HUES64 (cell line): ENCODE measurements around the gene SNX2.

Experiments used
- H3K27ac ChIP-seq: 2 replicates; pipeline ENCODE4 v1.7.0; 2013; ENCODE audit warnings: low read depth, low read length, inconsistent platforms
- H3K27me3 ChIP-seq: 2 replicates; pipeline ENCODE4 v1.6.1; 2013; ENCODE audit warnings: mild to moderate bottlenecking, low read length; ENCODE audit not compliant: insufficient read depth
- H3K36me3 ChIP-seq: 2 replicates; pipeline ENCODE4 v1.6.1; 2013; ENCODE audit warnings: mild to moderate bottlenecking, low read length; ENCODE audit not compliant: insufficient read depth
- H3K4me1 ChIP-seq: 2 replicates; pipeline ENCODE4 v1.6.1; 2013; ENCODE audit warnings: mild to moderate bottlenecking, low read length, moderate library complexity; ENCODE audit not compliant: insufficient read depth
- H3K4me3 ChIP-seq: 2 replicates; pipeline ENCODE4 v1.5.1; 2013; ENCODE audit warnings: mild to moderate bottlenecking, low read length, moderate library complexity
- H3K9ac ChIP-seq: 2 replicates; pipeline ENCODE4 v1.6.1; 2013; ENCODE audit warnings: mild to moderate bottlenecking, low read depth, low read length
- H3K9me3 ChIP-seq: 2 replicates; pipeline ENCODE4 v1.6.1; 2013; ENCODE audit warnings: low read depth, low read length; ENCODE audit not compliant: insufficient read depth
- whole genome bisulfite sequencing: fragments of 150-250, 120-280 bp; methylation state at CpG from one replicate; pipeline ENCODE4 v1.1.7; 2013; ENCODE audit warnings: missing lambda C conversion rate; 5-methylcytosine and 5-hydroxymethylcytosine counted together

The SNX2 gene

DNA sequence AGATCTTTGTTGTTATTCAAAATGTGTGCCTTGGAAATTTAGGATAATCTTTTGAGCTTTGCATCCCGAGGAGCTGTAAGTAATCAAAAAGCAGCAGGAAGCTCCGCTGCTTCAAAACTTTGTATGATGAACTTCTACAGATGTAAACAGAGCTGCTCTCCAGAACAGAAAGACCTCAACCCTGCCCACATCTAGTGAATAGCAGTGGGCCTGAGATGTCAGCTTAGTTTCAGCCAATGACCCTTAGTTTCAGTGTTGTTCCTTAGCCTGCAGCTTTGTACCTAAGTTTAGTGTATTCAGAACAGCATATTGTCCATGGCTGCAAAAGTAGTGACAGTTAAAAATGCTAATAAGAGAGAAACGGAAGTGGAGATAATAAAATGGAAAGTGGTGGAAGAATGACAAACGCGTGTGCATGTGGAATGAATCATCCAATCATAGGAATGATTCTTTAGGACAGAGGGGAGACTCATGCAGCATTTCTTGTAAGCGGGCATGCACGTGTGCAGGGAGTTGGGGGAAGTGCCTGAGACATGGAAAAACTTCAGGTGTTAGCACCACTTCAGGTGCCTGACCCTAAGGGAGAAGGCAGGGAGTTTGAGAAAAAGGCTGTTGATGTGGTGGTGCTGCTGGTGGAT lies 95.5 kb downstream of the SNX2 start:
- Histone ChIP-seq H3K9ac (no peak overlapping the region), H3K27ac (no peak overlapping the region), H3K9me3 (no peaks in the 10 kb centered on the region), H3K27me3 (no peaks in the 10 kb centered on the region), H3K4me1 (peaks cover 18% of the 10 kb centered on the region), H3K36me3 (no peaks in the 10 kb centered on the region), H3K4me3 (no peak overlapping the region)
- WGBS, result 70% methylated on average over 7 of the region's 7 CpGs

DNA sequence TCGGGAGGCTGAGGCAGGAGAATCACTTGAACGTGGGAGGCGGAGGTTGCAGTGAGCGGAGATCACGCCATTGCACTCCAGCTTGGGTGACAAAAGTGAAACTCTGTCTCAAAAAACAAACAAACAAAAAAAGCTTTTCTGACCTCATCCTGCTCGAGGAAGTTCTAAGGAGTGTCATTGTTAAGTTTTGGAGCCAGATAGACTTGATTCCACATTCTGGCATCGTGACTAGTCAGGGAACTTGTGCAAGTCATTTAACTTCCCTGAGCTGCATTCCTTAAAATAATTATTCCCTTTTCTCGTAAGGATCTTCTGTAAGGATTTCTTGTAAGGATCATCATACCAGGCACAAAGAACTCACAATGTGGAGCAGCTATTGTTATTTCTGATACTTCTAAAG lies 96.8 kb downstream of the SNX2 start:
- Histone ChIP-seq H3K9ac (no peak overlapping the region), H3K27me3 (no peaks in the 10 kb centered on the region), H3K4me1 (peaks cover 18% of the 10 kb centered on the region), H3K27ac (no peak overlapping the region), H3K4me3 (no peak overlapping the region), H3K9me3 (no peaks in the 10 kb centered on the region), H3K36me3 (no peaks in the 10 kb centered on the region)
- 98% methylated on average over 8 of the region's 8 CpGs for WGBS

DNA sequence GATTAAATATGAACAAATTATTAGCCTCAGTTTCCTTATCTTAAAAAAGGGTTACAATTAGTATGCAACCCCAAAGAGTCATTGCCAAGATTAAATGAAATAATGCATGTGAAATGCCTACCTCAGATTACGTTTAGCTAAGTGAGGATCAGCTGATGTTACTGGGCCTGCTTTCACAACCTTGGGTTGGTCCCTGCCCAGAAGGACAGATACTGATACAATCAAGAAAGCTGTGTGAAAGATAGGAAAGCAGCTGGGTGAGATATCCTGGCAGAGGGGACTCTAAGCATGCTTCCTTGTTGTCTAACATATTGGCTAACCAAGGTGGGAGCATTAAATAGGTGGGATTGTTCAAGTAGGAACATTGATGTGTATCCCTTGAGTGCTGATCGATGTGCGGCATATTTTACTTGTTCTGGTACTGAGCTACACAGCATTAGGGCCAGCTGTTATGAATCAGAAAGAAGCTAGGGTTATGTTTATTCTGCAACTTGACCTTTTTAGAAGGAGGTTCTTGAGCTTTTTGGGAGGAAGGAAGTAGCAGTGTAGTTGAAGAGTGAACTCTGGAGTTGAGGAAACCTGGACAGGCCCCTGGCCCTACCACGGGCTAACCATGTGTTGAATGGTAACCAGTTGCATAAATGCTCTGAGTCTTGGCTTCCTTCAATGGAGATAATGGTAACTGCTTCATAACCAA lies 99.4 kb downstream of the SNX2 start:
- Histone ChIP-seq H3K4me1 (peaks cover 14% of the 10 kb centered on the region), H3K9ac (no peak overlapping the region), H3K36me3 (no peaks in the 10 kb centered on the region), H3K9me3 (no peaks in the 10 kb centered on the region), H3K27ac (no peak overlapping the region), H3K4me3 (no peak overlapping the region), H3K27me3 (no peaks in the 10 kb centered on the region)
- 93% methylated on average over 4 of the region's 4 CpGs for WGBS

DNA sequence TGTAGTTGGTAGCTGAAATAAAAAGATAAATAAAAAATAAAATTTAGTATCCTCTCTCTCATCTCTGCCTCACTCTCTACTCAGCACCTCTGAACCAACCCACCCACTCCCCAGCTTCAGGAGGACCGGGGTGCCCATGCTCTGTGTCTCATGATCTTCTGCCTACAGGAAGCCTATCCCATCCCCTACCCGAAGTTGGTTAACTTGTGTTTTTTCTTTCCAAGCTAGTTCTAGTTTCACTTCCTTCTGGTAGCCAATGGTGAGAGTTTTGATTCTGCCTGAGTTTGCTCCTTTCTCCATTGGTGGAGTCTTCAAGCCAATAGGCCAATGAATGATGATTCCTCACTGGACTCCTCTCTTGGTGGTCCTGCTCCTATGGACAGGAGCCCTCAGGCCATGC lies 102.6 kb downstream of the SNX2 start:
- WGBS, result 98% methylated on average over 2 of the region's 2 CpGs
- Histone ChIP-seq H3K9ac (no peak overlapping the region), H3K27ac (no peak overlapping the region), H3K27me3 (no peaks in the 10 kb centered on the region), H3K4me1 (no peaks in the 10 kb centered on the region), H3K36me3 (no peaks in the 10 kb centered on the region), H3K4me3 (no peak overlapping the region), H3K9me3 (no peaks in the 10 kb centered on the region)

DNA sequence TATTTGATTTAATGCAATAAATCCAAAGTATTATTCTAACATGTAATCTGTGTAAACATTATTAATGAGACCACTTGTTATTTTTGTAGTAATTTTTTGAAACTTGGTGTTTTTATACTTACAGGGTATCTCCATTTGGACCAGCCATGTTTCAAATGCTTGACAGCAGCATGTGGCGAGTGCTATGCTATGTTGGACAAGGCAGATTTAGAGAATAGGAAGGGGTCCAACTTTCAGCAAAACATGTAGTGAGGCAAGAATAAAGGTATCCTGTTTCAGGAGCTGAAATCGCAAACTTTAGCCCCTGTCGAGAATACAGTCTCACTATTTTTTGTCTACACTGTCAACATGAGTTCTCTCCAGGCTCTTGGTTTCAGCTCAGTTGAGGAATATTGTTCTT lies 104.2 kb downstream of the SNX2 start:
- Histone ChIP-seq H3K9ac (no peak overlapping the region), H3K4me3 (no peak overlapping the region), H3K9me3 (no peaks in the 10 kb centered on the region), H3K4me1 (no peaks in the 10 kb centered on the region), H3K27ac (no peak overlapping the region), H3K36me3 (no peaks in the 10 kb centered on the region), H3K27me3 (no peaks in the 10 kb centered on the region)
- WGBS, result 93% methylated on average over 3 of the region's 3 CpGs
